Endothelial cell of umbilical vein (primary cell): ENCODE data around the gene MALL. TPM values are rescaled to one million over a fixed set of nuclear protein-coding genes. Genes with fewer than 3 reads are reported as not detected.

Source experiments
- BruUV-seq: library from RNA; stranded (reverse); fragments of 400-500 nt; replicated peaks from 2 replicates; lab custom pipeline; 2021; lab: Mats Ljungman, UMichigan
- CTCF ChIA-PET: fragments of 300-600, 350-600 bp; sonication (Branson Sonifier 250); formaldehyde crosslinking; loops from one replicate; lab custom pipeline; 2021; ENCODE audit warnings: antibody characterized with exemption, inconsistent platforms; lab: Charles Lee
- POLR2A ChIA-PET: fragments of 300-600, 350-600 bp; sonication (Branson Sonifier 250); formaldehyde crosslinking; loops from one replicate; lab custom pipeline; 2021; ENCODE audit warnings: antibody characterized with exemption, inconsistent platforms; lab: Charles Lee
- DNase-seq: peaks from one replicate; pipeline ENCODE4 v3.0.0-alpha.2; 2011; ENCODE audit warnings: low read depth, low spot score
- FAIRE-seq: peaks from 2 replicates; lab custom pipeline; 2011; peaks lifted over from hg19 to GRCh38; lab: Jason Lieb, UNC
- H2AFZ ChIP-seq: 2 replicates; pipeline ENCODE4 v1.6.0; 2012; ENCODE audit warnings: low read depth, low read length, control low read depth, inconsistent platforms
- H3K27ac ChIP-seq: 2 replicates; pipeline ENCODE4 v1.5.1; 2011; ENCODE audit warnings: low read depth, mild to moderate bottlenecking, control low read depth, low read length, moderate library complexity; ENCODE audit not compliant: insufficient read depth
- H3K27me3 ChIP-seq, 2 experiments: 2 replicates each; pipeline versions ENCODE4 v1.6.0 to v1.6.1; 2011; ENCODE audit warnings: low read length in 2 of 2, mixed read lengths in 1 of 2; ENCODE audit not compliant: control insufficient read depth in 2 of 2, insufficient read depth in 2 of 2
- H3K36me3 ChIP-seq, 2 experiments: 2 replicates in 1 of 2; 3 replicates in 1 of 2; pipeline ENCODE4 v1.5.1; 2011; ENCODE audit warnings: low read length in 2 of 2, mild to moderate bottlenecking in 1 of 2, moderate library complexity in 1 of 2; ENCODE audit not compliant: control insufficient read depth in 2 of 2, insufficient read depth in 2 of 2; ENCODE audit errors: extremely low read depth in 1 of 2
- H3K4me1 ChIP-seq: 3 replicates; pipeline ENCODE4 v1.5.1; 2011; ENCODE audit warnings: mild to moderate bottlenecking, low read length; ENCODE audit not compliant: control insufficient read depth, insufficient read depth; ENCODE audit errors: extremely low read depth
- H3K4me2 ChIP-seq: 2 replicates; pipeline ENCODE4 v1.6.1; 2011; ENCODE audit warnings: low read length, control low read depth, mixed read lengths; ENCODE audit not compliant: insufficient read depth
- H3K4me3 ChIP-seq, 3 experiments: fragments of 200-600 bp in 1 of 3; sonication (generic), shearing (Covaris generic) in 1 of 3; replicated peaks in 1 of 3; 2 replicates each; pipeline ENCODE4 v1.5.1; 2011 to 2016; ENCODE audit warnings: control low read depth in 3 of 3, low read length in 3 of 3, mild to moderate bottlenecking in 2 of 3, inconsistent platforms in 1 of 3, low read depth in 1 of 3, moderate library complexity in 1 of 3; ENCODE audit not compliant: insufficient read depth in 1 of 3
- H3K79me2 ChIP-seq: 2 replicates; pipeline ENCODE4 v1.6.0; 2012; ENCODE audit warnings: low read length, inconsistent platforms; ENCODE audit not compliant: control insufficient read depth, insufficient read depth
- H3K9ac ChIP-seq: replicated peaks from 2 replicates; pipeline ENCODE3; 2011; ENCODE audit warnings: low read length, control low read depth; ENCODE audit not compliant: insufficient read depth; ENCODE audit errors: extremely low read depth
- H3K9me1 ChIP-seq: replicated peaks from 3 replicates; pipeline ENCODE4 v1.6.0; 2011; ENCODE audit warnings: mild to moderate bottlenecking, low read length; ENCODE audit not compliant: control insufficient read depth, insufficient read depth; ENCODE audit errors: extremely low read depth
- H3K9me3 ChIP-seq: replicated peaks from 2 replicates; pipeline ENCODE4 v1.5.1; 2012; ENCODE audit warnings: low read length, inconsistent platforms; ENCODE audit not compliant: control insufficient read depth, insufficient read depth
- H4K20me1 ChIP-seq: replicated peaks from 2 replicates; pipeline ENCODE3; 2011; ENCODE audit warnings: mild to moderate bottlenecking, low read length; ENCODE audit not compliant: control insufficient read depth, insufficient read depth; ENCODE audit errors: extremely low read depth
- CTCF ChIP-seq, 2 donors: IDR thresholded peaks; 1 replicate in 1 of 2; 2 replicates in 1 of 2; pipeline ENCODE4 v1.5.1; 2011; ENCODE audit warnings: low read length in 2 of 2, mild to moderate bottlenecking in 2 of 2, moderate library complexity in 2 of 2, control low read depth in 1 of 2, inconsistent platforms in 1 of 2, low read depth in 1 of 2; ENCODE audit not compliant: insufficient read depth in 1 of 2; ENCODE audit errors: extremely low read depth in 1 of 2
- EZH2 ChIP-seq: IDR thresholded peaks from 2 replicates; pipeline ENCODE4 v1.6.1; 2012; ENCODE audit warnings: borderline replicate concordance, low read depth, mild to moderate bottlenecking, moderate library complexity, low read length, inconsistent platforms; ENCODE audit not compliant: severe bottlenecking
- FOS ChIP-seq: IDR thresholded peaks from 2 replicates; pipeline ENCODE4 v1.6.1; 2011; ENCODE audit warnings: mild to moderate bottlenecking, low read length, moderate library complexity, borderline replicate concordance; ENCODE audit not compliant: insufficient read depth
- GATA2 ChIP-seq: IDR thresholded peaks from 2 replicates; pipeline ENCODE4 v1.7.0; 2011; ENCODE audit warnings: low read depth, mild to moderate bottlenecking, moderate library complexity, mixed read lengths, low read length; ENCODE audit not compliant: insufficient read length, insufficient read depth
- JUN ChIP-seq: IDR thresholded peaks from 2 replicates; pipeline ENCODE4 v1.6.1; 2011; ENCODE audit warnings: borderline replicate concordance, low read depth; ENCODE audit not compliant: insufficient read length, insufficient read depth
- MYC ChIP-seq: IDR thresholded peaks from one replicate; pipeline ENCODE4 v1.6.1; 2011; ENCODE audit warnings: mild to moderate bottlenecking, low read depth, low read length
- POLR2A ChIP-seq: IDR thresholded peaks from 2 replicates; pipeline ENCODE4 v1.6.1; 2012; ENCODE audit warnings: low read depth, mild to moderate bottlenecking, control low read depth, low read length
- POLR2AphosphoS5 ChIP-seq: IDR thresholded peaks from 2 replicates; pipeline ENCODE4 v1.6.1; 2012; ENCODE audit warnings: low read depth, mild to moderate bottlenecking, control low read depth, low read length, moderate library complexity; ENCODE audit not compliant: insufficient read depth
- dilution Hi-C: fragments of 300-500 bp; cut with MboI; formaldehyde crosslinking; loops from one replicate; pipeline ENCODE4 v1.15.0; 2019; ENCODE audit warnings: low sequenced_read_pairs; ENCODE audit not compliant: extremely low pct_ligation_motif_present
- intact Hi-C: fragments of 100-400 bp; cut with micrococcal nuclease; formaldehyde crosslinking; loops from one replicate; pipeline ENCODE4 v1.10.0; 2022
- polyA plus RNA-seq, 4 experiments: library from polyadenylated mRNA; depleted of rRNA in 3 of 4; stranded (reverse) in 3 of 4; unstranded in 1 of 4; fragments of >200 nt; gene quantifications; 2 replicates each; pipeline versions ENCODE4 v1.2.1 to v1.2.3, GENCODE V29; 2011 to 2012; ENCODE audit warnings: missing spikeins in 1 of 4
- total RNA-seq: library from RNA; stranded (reverse); gene quantifications from 2 replicates; pipeline ENCODE4 v1.2.3, GENCODE V29; 2021
- TF ChIP-seq, protein P1 (sequence below): IDR thresholded peaks from 2 replicates; pipeline ENCODE4 v1.6.1; 2011; ENCODE audit not compliant: insufficient read depth, insufficient read length

Gene MALL
- total and polyA plus RNA-seq, 2 donors (not counting 3 experiments of a cell fraction or from before 2014, with no cell fraction given), result 31.5 to 114 TPM

DNA sequence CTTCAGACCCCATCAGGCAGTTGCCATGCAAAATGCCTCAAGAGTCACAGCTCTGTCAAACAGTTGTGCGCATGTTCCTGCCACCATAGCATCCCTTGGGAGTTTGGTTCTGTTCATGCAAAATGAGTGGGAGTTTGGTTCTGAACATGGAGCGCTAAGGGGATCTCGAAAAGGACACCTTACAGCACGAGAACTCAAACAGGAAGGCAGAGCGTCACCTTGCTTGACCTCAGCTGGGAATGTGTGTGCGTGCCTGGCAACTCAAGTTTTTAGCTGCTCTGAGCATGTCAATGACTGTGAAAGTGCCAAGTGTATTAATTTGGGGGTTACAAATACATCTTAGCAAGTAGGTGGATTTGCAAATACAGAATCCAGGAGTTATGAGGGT, 16.6 kb downstream of the MALL start:
- no peak overlapping the region for H3K9ac ChIP-seq
- H3K4me2 ChIP-seq, result no peak overlapping the region
- H3K9me1 ChIP-seq, result no peaks in the 10 kb centered on the region
- H3K79me2 ChIP-seq, result peaks cover 12% of the 10 kb centered on the region
- H3K4me1 ChIP-seq, result peaks cover 49% of the 10 kb centered on the region
- H4K20me1 ChIP-seq, result no peaks in the 10 kb centered on the region
- no peaks in the 10 kb centered on the region for H3K9me3 ChIP-seq
- H2AFZ ChIP-seq, result no peak overlapping the region
- no peak overlapping the region for H3K4me3 ChIP-seq
- dilution Hi-C loops, result no loop called here
- DNase-seq (peak; percentile 58), FAIRE-seq (peak; percentile 31)
- TF ChIP-seq POLR2A, result no peak
- TF ChIP-seq JUN, result no peak
- no peak for TF ChIP-seq CTCF (IDR thresholded peaks at IDR 0.05; ENCODE audit: extremely low read depth in 1 of 2, insufficient read depth in 1 of 2, low read depth in 1 of 2, low read length in 2 of 2)
- TF ChIP-seq, protein P1, sequence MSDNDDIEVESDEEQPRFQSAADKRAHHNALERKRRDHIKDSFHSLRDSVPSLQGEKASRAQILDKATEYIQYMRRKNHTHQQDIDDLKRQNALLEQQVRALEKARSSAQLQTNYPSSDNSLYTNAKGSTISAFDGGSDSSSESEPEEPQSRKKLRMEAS, result no peak
- no peak for TF ChIP-seq GATA2
- no peak for TF ChIP-seq EZH2
- no peak for TF ChIP-seq MYC
- no peak for TF ChIP-seq FOS
- no peak for TF ChIP-seq POLR2AphosphoS5
- H3K27ac ChIP-seq, result no peak overlapping the region
- BruUV-seq, result no TSS peak
- no peaks in the 10 kb centered on the region for H3K27me3 ChIP-seq
- ChIA-PET CTCF (interaction anchor here (1.5 kb wide), 1 partner anchor 17 kb away, joined by 11 read pairs; the partner anchor contains the start of gene MALL), POLR2A (no interaction called here)
- intact Hi-C loops, result no loop called here
- H3K36me3 ChIP-seq, result no peaks in the 10 kb centered on the region
